Common myeloid progenitor, CD34-positive (primary cell): ENCODE results near the gene VEGFC.

Source experiments
- CTCF ChIA-PET: fragments of 350-600 bp; sonication (Branson Sonifier 250); formaldehyde crosslinking; loops from one replicate; lab custom pipeline; 2021; ENCODE audit warnings: antibody characterized with exemption; lab: Charles Lee
- POLR2A ChIA-PET: fragments of 350-600 bp; sonication (Branson Sonifier 250); formaldehyde crosslinking; loops from one replicate; lab custom pipeline; 2021; ENCODE audit warnings: antibody characterized with exemption; lab: Charles Lee
- DNase-seq, 3 donors: peaks; one replicate each; pipeline versions ENCODE4 v3.0.0 to v3.0.0-alpha.2; 2013
- H3K27ac ChIP-seq, 2 experiments: 1 replicate in 1 of 2; 2 replicates in 1 of 2; pipeline ENCODE4 v1.7.0; 2013; ENCODE audit warnings: inconsistent platforms in 2 of 2, low read length in 2 of 2, mild to moderate bottlenecking in 2 of 2, low read depth in 1 of 2, moderate library complexity in 1 of 2; ENCODE audit not compliant: severe bottlenecking in 2 of 2, insufficient read depth in 1 of 2, poor library complexity in 1 of 2
- H3K27me3 ChIP-seq, 5 experiments: replicated peaks in 2 of 5; 1 replicate in 3 of 5; 2 replicates in 2 of 5; pipeline versions ENCODE4 v1.6.1 to v1.7.0; 2013; ENCODE audit warnings: low read length in 4 of 5, mild to moderate bottlenecking in 2 of 5, moderate library complexity in 2 of 5, inconsistent platforms in 1 of 5; ENCODE audit not compliant: insufficient read depth in 5 of 5, control insufficient read depth in 4 of 5
- H3K36me3 ChIP-seq, 4 experiments: 1 replicate in 2 of 4; 2 replicates in 2 of 4; pipeline versions ENCODE4 v1.6.1 to v1.7.0; 2013; ENCODE audit warnings: low read length in 3 of 4, control low read depth in 1 of 4, mild to moderate bottlenecking in 1 of 4; ENCODE audit not compliant: control insufficient read depth in 4 of 4, insufficient read depth in 4 of 4
- H3K4me1 ChIP-seq, 4 experiments: 1 replicate in 3 of 4; 2 replicates in 1 of 4; pipeline versions ENCODE4 v1.6.1 to v1.7.1; 2013; ENCODE audit warnings: low read length in 3 of 4, mild to moderate bottlenecking in 3 of 4, control low read depth in 1 of 4, inconsistent platforms in 1 of 4, moderate library complexity in 1 of 4; ENCODE audit not compliant: control insufficient read depth in 4 of 4, insufficient read depth in 4 of 4; ENCODE audit errors: control extremely low read depth in 1 of 4
- H3K4me3 ChIP-seq, 7 experiments: 1 replicate in 4 of 7; 2 replicates in 3 of 7; pipeline versions ENCODE4 v1.5.1 to v1.7.0; 2013; ENCODE audit warnings: mild to moderate bottlenecking in 7 of 7, low read length in 6 of 7, moderate library complexity in 6 of 7, inconsistent platforms in 2 of 7, low read depth in 2 of 7, control low read depth in 1 of 7; ENCODE audit not compliant: insufficient read depth in 4 of 7, control insufficient read depth in 1 of 7; ENCODE audit errors: extremely low read depth in 1 of 7
- H3K9me3 ChIP-seq, 5 experiments: 1 replicate in 4 of 5; 2 replicates in 1 of 5; pipeline versions ENCODE4 v1.6.1 to v1.7.1; 2013; ENCODE audit warnings: low read length in 4 of 5, mild to moderate bottlenecking in 2 of 5, inconsistent platforms in 1 of 5, low read depth in 1 of 5, moderate library complexity in 1 of 5; ENCODE audit not compliant: control insufficient read depth in 4 of 5, insufficient read depth in 2 of 5; ENCODE audit errors: control extremely low read depth in 1 of 5
- WGBS: methylation state at CpG from one replicate; pipeline ENCODE4 v1.1.5; 2013; ENCODE audit not compliant: insufficient coverage; 5-methylcytosine and 5-hydroxymethylcytosine counted together

Gene VEGFC

GRCh38 chr4:176721459-176721858 is 71.3 kb downstream of the VEGFC start:
- Histone ChIP-seq H3K9me3 (no peaks in the 10 kb centered on the region), H3K4me1 (no peaks in the 10 kb centered on the region), H3K27ac (no peak overlapping the region), H3K36me3 (no peaks in the 10 kb centered on the region), H3K4me3 (no peak overlapping the region), H3K27me3 (no peaks in the 10 kb centered on the region)
- WGBS, result 100% methylated on average over 2 of the region's 3 CpGs
- POLR2A ChIA-PET, result no interaction called here
- no peak for DNase-seq
- CTCF ChIA-PET, result no interaction called here

GRCh38 chr4:176718881-176719280 is 73.8 kb downstream of the VEGFC start:
- Histone ChIP-seq H3K4me1 (no peaks in the 10 kb centered on the region), H3K4me3 (no peak overlapping the region), H3K27me3 (no peaks in the 10 kb centered on the region), H3K36me3 (no peaks in the 10 kb centered on the region), H3K27ac (no peak overlapping the region), H3K9me3 (no peaks in the 10 kb centered on the region)
- DNase-seq, result no peak
- ChIA-PET CTCF (no interaction called here), POLR2A (no interaction called here)
- no CpG with 5 or more reads among the region's 1 CpG for WGBS

GRCh38 chr4:176717237-176717636 is 75.5 kb downstream of the VEGFC start:
- Histone ChIP-seq H3K4me1 (no peaks in the 10 kb centered on the region), H3K27me3 (no peaks in the 10 kb centered on the region), H3K4me3 (no peak overlapping the region), H3K9me3 (no peaks in the 10 kb centered on the region), H3K27ac (no peak overlapping the region), H3K36me3 (no peaks in the 10 kb centered on the region)
- no CpG with 5 or more reads among the region's 2 CpGs for WGBS
- ChIA-PET CTCF (no interaction called here), POLR2A (no interaction called here)
- no peak for DNase-seq

- no peak overlapping the region for H3K27ac ChIP-seq
- ChIA-PET CTCF (no interaction called here), POLR2A (no interaction called here)
- H3K4me1 ChIP-seq, result no peaks in the 10 kb centered on the region
- H3K36me3 ChIP-seq, result no peaks in the 10 kb centered on the region
- no peaks in the 10 kb centered on the region for H3K27me3 ChIP-seq
- H3K4me3 ChIP-seq, result no peak overlapping the region
- H3K9me3 ChIP-seq, result no peaks in the 10 kb centered on the region
- 90% methylated on average over 4 of the region's 5 CpGs for WGBS
- no peak for DNase-seq
Measured at GRCh38 chr4:176709417-176709816, 83.3 kb downstream of the VEGFC start.

- H3K4me1 ChIP-seq, result no peaks in the 10 kb centered on the region
- no peaks in the 10 kb centered on the region for H3K27me3 ChIP-seq
- ChIA-PET CTCF (no interaction called here), POLR2A (no interaction called here)
- H3K4me3 ChIP-seq, result no peak overlapping the region
- H3K27ac ChIP-seq, result no peak overlapping the region
- DNase-seq, result no peak
- no peaks in the 10 kb centered on the region for H3K9me3 ChIP-seq
- H3K36me3 ChIP-seq, result no peaks in the 10 kb centered on the region
Measured at GRCh38 chr4:176708771-176709311, 83.9 kb downstream of the VEGFC start.

GRCh38 chr4:176690716-176691115 is 102.0 kb downstream of the VEGFC start:
- 92% methylated on average over 2 of the region's 5 CpGs for WGBS
- ChIA-PET POLR2A (no interaction called here), CTCF (no interaction called here)
- Histone ChIP-seq H3K4me1 (no peaks in the 10 kb centered on the region), H3K27ac (no peak overlapping the region), H3K9me3 (no peaks in the 10 kb centered on the region), H3K27me3 (no peaks in the 10 kb centered on the region), H3K36me3 (no peaks in the 10 kb centered on the region), H3K4me3 (no peak overlapping the region)
- DNase-seq, result no peak

GRCh38 chr4:176680668-176681180 is 112.0 kb downstream of the VEGFC start:
- CTCF ChIA-PET, result no interaction called here
- no peaks in the 10 kb centered on the region for H3K36me3 ChIP-seq

More at GRCh38 chr4:176680668-176681180, 112.0 kb downstream of the VEGFC start:
- Histone ChIP-seq H3K27ac (no peak overlapping the region), H3K9me3 (no peaks in the 10 kb centered on the region), H3K4me3 (no peak overlapping the region), H3K4me1 (no peaks in the 10 kb centered on the region), H3K27me3 (no peaks in the 10 kb centered on the region)
- no peak for DNase-seq
- WGBS, result 90% methylated on average over 2 of the region's 4 CpGs
- POLR2A ChIA-PET, result no interaction called here
